Naive thymus-derived CD8-positive, alpha-beta T cell (primary cell): ENCODE measurements around the gene CRYGS. TPM values are rescaled to one million over a fixed set of nuclear protein-coding genes. Genes with fewer than 3 reads are reported as not detected.
"Not testable (repeated sequence)": the region's sequence is repeated elsewhere in the genome, so short reads cannot be mapped to it uniquely, and the experiment has no call there.

Source experiments
- ATAC-seq, 2 donors: fragments of 150-1000 bp; cut with Tn5 transposase in 1 of 2; sonication (Bioruptor Pico), chemical (Tn5 transposase) in 1 of 2; 1 replicate in 1 of 2; 2 replicates in 1 of 2; pipeline ENCODE4 v1.10.0; 2021; ENCODE audit warnings: mild to moderate bottlenecking in 2 of 2, moderate library complexity in 2 of 2
- POLR2A ChIA-PET: fragments of 350-600 bp; sonication (Branson Sonifier 250); formaldehyde crosslinking; loops from one replicate; lab custom pipeline; 2021; ENCODE audit warnings: antibody characterized with exemption; lab: Charles Lee
- DNase-seq, 10 donors: peaks; one replicate each; pipeline versions ENCODE4 v3.0.0 to v3.0.0-alpha.2; 2020 to 2022
- H3K27ac Mint-ChIP-seq, 10 donors: one replicate each; pipeline ENCODE4 v1.8.0; 2020 to 2022; ENCODE audit warnings: mild to moderate bottlenecking in 10 of 10, mixed read lengths in 10 of 10, moderate library complexity in 4 of 10, inconsistent platforms in 1 of 10
- H3K27me3 Mint-ChIP-seq, 5 donors: one replicate each; pipeline ENCODE4 v1.8.0; 2021 to 2022; ENCODE audit warnings: mixed read lengths in 5 of 5
- H3K36me3 Mint-ChIP-seq, 3 donors: one replicate each; pipeline ENCODE4 v1.8.0; 2020 to 2022; ENCODE audit warnings: mixed read lengths in 3 of 3, mild to moderate bottlenecking in 2 of 3, inconsistent platforms in 1 of 3
- H3K4me1 Mint-ChIP-seq, 4 donors: one replicate each; pipeline ENCODE4 v1.8.0; 2021 to 2022; ENCODE audit warnings: mixed read lengths in 4 of 4
- H3K4me3 Mint-ChIP-seq, 10 donors: one replicate each; pipeline ENCODE4 v1.8.0; 2020 to 2022; ENCODE audit warnings: mild to moderate bottlenecking in 10 of 10, mixed read lengths in 10 of 10, moderate library complexity in 6 of 10, inconsistent platforms in 1 of 10
- H3K9me3 Mint-ChIP-seq, 9 donors: one replicate each; pipeline ENCODE4 v1.8.0; 2020 to 2022; ENCODE audit warnings: mixed read lengths in 9 of 9, mild to moderate bottlenecking in 3 of 9, inconsistent platforms in 1 of 9, moderate library complexity in 1 of 9
- polyA plus RNA-seq, 3 donors: library from polyadenylated mRNA; unstranded; fragments of 300-500 nt; fragmentation: Illumina TruSeq; gene quantifications; one replicate each; pipeline ENCODE4 v1.2.3, GENCODE V29; 2021
- total RNA-seq, 8 experiments: library from RNA in 2 of 8; stranded (reverse) in 2 of 8; gene quantifications; one replicate each; pipeline ENCODE4 v1.2.3 and lab custom pipeline; 2021 to 2026

Gene CRYGS
- total and polyA plus RNA-seq, 5 experiments from 2014 or later = 0.24 to 12.1 (median 0.43) TPM

GRCh38 chr3:186549497-186549896 is 5.3 kb upstream of the CRYGS start:
- Mint-ChIP-seq H3K27ac (no peak overlapping the region), H3K27me3 (no peaks in the 10 kb centered on the region), H3K36me3 (peaks cover 4 to 68% (median 12%) of the 10 kb centered on the region in 3 donors), H3K4me1 (no peaks in the 10 kb centered on the region), H3K9me3 (no peaks in the 10 kb centered on the region), H3K4me3 (no peak overlapping the region)
- no peak for ATAC-seq
- POLR2A ChIA-PET = no interaction called here
- DNase-seq = no peak

DNA sequence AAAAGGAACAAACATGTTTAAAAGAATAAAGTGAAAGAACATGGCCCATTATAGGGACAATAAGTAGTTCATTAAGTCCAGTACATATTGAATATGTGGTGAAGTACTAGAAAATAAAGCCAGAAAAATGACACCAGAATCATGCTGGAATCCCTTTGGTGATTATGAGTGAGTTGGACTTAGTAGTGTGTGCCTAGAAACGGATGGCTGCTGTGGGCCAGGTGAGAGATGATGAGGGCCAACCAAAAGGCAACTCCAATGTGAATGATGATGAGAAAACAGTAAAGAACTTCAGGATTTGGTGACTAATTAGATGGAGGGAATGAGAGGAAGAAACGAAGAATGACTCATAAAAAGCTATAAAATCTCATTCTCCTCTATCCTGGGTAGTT is 3.3 kb downstream of the CRYGS start:
- peak overlapping the region in 3 of 10 donors; percentile 17 to 64 (median 24) for H3K27ac Mint-ChIP-seq
- POLR2A ChIA-PET = interaction anchor here (0.7 to 2.7 kb wide), 5 partner anchors 11 to 562 kb away, joined by 3 to 8 read pairs (median 4); no protein-coding TSS in a partner anchor

DNA sequence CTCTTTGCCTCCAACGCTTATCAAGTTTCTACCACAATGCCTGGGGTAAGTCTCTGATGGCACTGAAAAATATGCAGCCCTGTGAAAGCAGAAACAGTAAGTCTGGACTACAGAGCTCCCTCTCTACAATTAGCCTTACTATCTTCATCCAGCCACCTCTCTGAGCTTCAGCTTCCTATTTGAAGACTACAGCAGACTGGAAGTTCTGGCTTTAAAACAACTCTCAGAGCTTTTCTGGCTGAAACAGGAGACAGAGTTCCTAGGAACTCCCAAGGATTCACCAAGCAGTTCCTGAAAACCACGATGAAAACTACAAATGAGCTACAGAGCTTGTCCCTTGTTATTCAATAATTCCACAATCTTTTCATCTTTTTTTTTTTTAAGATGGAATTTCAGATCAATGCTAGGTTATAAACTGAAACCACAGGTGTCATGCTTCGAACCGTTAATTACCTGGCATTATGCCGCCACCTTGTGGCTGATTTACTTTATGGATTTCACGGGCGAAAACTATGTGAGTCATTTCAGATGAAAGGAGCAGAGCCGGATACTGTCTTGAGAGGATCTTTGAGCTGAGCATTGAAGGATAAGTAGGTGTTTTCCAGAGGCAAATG is 3.9 kb downstream of the CRYGS start:
- H3K4me3 Mint-ChIP-seq = no peak overlapping the region
- peaks cover 0 to 20% (median 0%) of the 10 kb centered on the region in 3 donors for H3K36me3 Mint-ChIP-seq
- DNase-seq (peak; percentile 58 to 89 (median 80)), ATAC-seq (peak; percentile 97 to 99)
- H3K9me3 Mint-ChIP-seq = no peaks in the 10 kb centered on the region
- peak overlapping the region in 3 of 10 donors; percentile 17 to 64 (median 24) for H3K27ac Mint-ChIP-seq
- H3K4me1 Mint-ChIP-seq = peaks cover 6 to 14% (median 9%) of the 10 kb centered on the region in 4 donors
- POLR2A ChIA-PET = interaction anchor here (0.7 to 2.7 kb wide), 6 partner anchors 10 to 561 kb away, joined by 3 to 8 read pairs (median 4); no protein-coding TSS in a partner anchor
- no peaks in the 10 kb centered on the region for H3K27me3 Mint-ChIP-seq

More for the DNA sequence above, 3.3 kb downstream of the CRYGS start:
- no peaks in the 10 kb centered on the region for H3K27me3 Mint-ChIP-seq
- ATAC-seq (peak in 1 of 2 donors; percentile 51), DNase-seq (no peak)
- no peak overlapping the region for H3K4me3 Mint-ChIP-seq
- no peaks in the 10 kb centered on the region for H3K9me3 Mint-ChIP-seq
- H3K36me3 Mint-ChIP-seq = peaks cover 0 to 20% (median 0%) of the 10 kb centered on the region in 3 donors
- peaks cover 6 to 14% (median 9%) of the 10 kb centered on the region in 4 donors for H3K4me1 Mint-ChIP-seq

DNA sequence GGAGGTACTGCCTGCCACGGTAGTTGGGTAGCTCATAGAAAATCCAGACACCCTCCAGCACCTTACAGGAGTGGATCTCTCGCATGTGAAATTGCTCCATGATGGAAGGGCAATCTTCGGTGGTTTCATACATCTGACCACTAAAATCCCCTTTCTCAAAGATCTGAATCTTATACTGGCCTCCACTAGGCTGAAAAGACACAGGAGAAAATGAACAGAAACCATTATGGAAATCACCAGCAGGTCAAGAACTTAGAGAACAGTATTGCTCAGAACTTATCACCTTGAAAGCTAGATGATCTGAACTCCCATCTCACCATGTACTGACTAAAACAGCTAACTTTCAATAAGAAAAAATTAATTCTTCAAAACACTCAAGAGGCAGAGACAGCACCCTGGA is 5.4 kb downstream of the CRYGS start:
- ATAC-seq (no peak), DNase-seq (no peak)
- Mint-ChIP-seq H3K9me3 (no peaks in the 10 kb centered on the region), H3K27ac (no peak overlapping the region), H3K4me3 (no peak overlapping the region), H3K4me1 (peaks cover 14 to 29% (median 21%) of the 10 kb centered on the region in 4 donors), H3K27me3 (no peaks in the 10 kb centered on the region), H3K36me3 (peaks cover 0 to 7% (median 0%) of the 10 kb centered on the region in 3 donors)
- POLR2A ChIA-PET = interaction anchor here (2.7 kb wide), 1 partner anchor 20 kb away, joined by 8 read pairs; no protein-coding TSS in a partner anchor

- no peaks in the 10 kb centered on the region for H3K27me3 Mint-ChIP-seq
- no peaks in the 10 kb centered on the region for H3K36me3 Mint-ChIP-seq
- H3K4me1 Mint-ChIP-seq = peaks cover 16 to 42% (median 28%) of the 10 kb centered on the region in 4 donors
- no peaks in the 10 kb centered on the region for H3K9me3 Mint-ChIP-seq
- ATAC-seq = no peak
- POLR2A ChIA-PET = no interaction called here
- no peak overlapping the region for H3K27ac Mint-ChIP-seq
- DNase-seq = no peak
- no peak overlapping the region for H3K4me3 Mint-ChIP-seq
Observed at GRCh38 chr3:186536883-186537844, 7.0 kb downstream of the CRYGS start.

GRCh38 chr3:186534113-186534669 is 10.0 kb downstream of the CRYGS start:
- DNase-seq = peak in 7 of 10 donors; percentile 10 to 31 (median 21)
- peaks cover 0 to 3% (median 0%) of the 10 kb centered on the region in 9 donors for H3K9me3 Mint-ChIP-seq
- H3K36me3 Mint-ChIP-seq = peaks cover 0 to 4% (median 0%) of the 10 kb centered on the region in 3 donors
- H3K4me3 Mint-ChIP-seq = peak overlapping the region in 7 of 10 donors; percentile 13 to 57 (median 42)
- POLR2A ChIA-PET = interaction anchor here (1.3 kb wide), 1 partner anchor 15 kb away, joined by 4 read pairs; no protein-coding TSS in a partner anchor
- peak overlapping the region in 7 of 10 donors; percentile 7 to 84 (median 57) for H3K27ac Mint-ChIP-seq
- peaks cover 9 to 54% (median 32%) of the 10 kb centered on the region in 4 donors for H3K4me1 Mint-ChIP-seq
- peak; percentile 96 for ATAC-seq
- H3K27me3 Mint-ChIP-seq = no peaks in the 10 kb centered on the region

- Mint-ChIP-seq H3K4me1 (peaks cover 17 to 65% (median 41%) of the 10 kb centered on the region in 4 donors), H3K27me3 (no peaks in the 10 kb centered on the region), H3K9me3 (peaks cover 0 to 3% (median 0%) of the 10 kb centered on the region in 9 donors), H3K27ac (peak overlapping the region in 1 of 10 donors; percentile 10), H3K4me3 (no peak overlapping the region), H3K36me3 (peaks cover 0 to 4% (median 0%) of the 10 kb centered on the region in 3 donors)
- POLR2A ChIA-PET = no interaction called here
- DNase-seq (no peak), ATAC-seq (peak in 1 of 2 donors; percentile 19)
Observed at GRCh38 chr3:186532598-186533072, 11.5 kb downstream of the CRYGS start.

DNA sequence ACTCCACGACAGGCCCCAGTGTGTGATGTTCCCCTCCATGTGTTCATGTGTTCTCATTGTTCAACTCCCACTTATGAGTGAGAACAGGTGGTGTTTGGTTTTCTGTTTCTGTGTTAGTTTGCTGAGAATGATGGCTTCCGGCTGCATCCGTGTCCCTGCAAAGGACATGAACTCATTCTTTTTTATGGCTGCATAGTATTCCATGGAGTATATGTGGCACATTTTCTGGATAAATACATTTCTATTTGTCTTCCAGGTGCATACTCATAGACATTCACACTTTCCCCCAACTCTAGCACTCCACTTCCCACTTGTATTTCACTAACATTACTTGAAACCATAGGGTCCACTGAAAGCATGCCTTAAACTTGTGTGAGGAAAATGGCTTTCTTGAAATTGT is 12.5 kb downstream of the CRYGS start:
- H3K36me3 Mint-ChIP-seq, H3K27me3 Mint-ChIP-seq, ATAC-seq, H3K9me3 Mint-ChIP-seq, DNase-seq, H3K4me3 Mint-ChIP-seq, POLR2A ChIA-PET, H3K27ac Mint-ChIP-seq: not testable (repeated sequence)
- H3K4me1 Mint-ChIP-seq = peaks cover 17 to 62% (median 41%) of the 10 kb centered on the region in 4 donors

- DNase-seq = no peak
- H3K27me3 Mint-ChIP-seq = no peaks in the 10 kb centered on the region
- no peak for ATAC-seq
- peaks cover 0 to 3% (median 0%) of the 10 kb centered on the region in 9 donors for H3K9me3 Mint-ChIP-seq
- H3K4me1 Mint-ChIP-seq = peaks cover 17 to 62% (median 41%) of the 10 kb centered on the region in 4 donors
- H3K27ac Mint-ChIP-seq = peak overlapping the region in 1 of 10 donors; percentile 13
- H3K4me3 Mint-ChIP-seq = no peak overlapping the region
- peaks cover 0 to 4% (median 0%) of the 10 kb centered on the region in 3 donors for H3K36me3 Mint-ChIP-seq
- POLR2A ChIA-PET = interaction anchor here (0.7 kb wide), 1 partner anchor 10 kb away, joined by 4 read pairs; no protein-coding TSS in a partner anchor
Observed at GRCh38 chr3:186530415-186530814, 13.8 kb downstream of the CRYGS start.

DNA sequence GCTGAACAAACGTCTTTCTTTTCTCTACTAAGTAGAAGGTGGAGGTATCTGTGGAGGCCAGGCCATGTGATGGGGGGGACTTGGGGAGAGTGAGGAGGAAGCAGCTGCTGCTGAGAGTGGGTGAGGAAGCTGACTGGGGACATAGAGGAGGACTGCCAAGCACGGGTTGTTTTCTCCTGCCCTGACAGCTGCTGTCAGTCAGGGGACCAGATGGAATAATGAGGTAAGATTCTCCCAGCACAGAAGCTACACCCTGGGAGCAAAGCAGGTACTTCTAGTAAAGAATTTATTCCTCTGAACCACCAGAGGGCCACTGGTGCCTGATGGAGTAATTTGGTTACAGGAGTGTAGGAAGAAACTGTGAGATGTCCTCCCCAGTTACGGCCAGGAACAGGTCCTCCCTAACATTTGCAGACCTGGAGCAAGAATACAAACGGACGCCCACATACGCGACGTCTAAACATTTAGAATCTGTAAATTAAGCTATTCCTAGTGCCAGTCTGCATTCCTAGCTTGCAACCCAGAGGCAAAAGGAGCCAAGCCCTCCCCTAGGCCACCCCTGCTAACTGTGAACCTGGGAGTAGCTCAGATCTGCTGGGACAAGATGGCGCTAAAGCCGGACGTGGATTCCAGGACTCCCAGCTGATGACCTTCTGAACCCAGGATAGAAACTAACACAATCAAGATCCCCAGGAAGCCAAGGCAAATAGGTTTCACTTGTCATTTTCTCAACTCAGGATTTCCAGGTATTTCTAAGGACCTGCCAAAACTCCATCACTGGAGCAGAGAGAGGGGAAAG is 14.8 kb downstream of the CRYGS start:
- Mint-ChIP-seq H3K36me3 (peaks cover 0 to 4% (median 0%) of the 10 kb centered on the region in 3 donors), H3K27me3 (no peaks in the 10 kb centered on the region), H3K9me3 (peaks cover 0 to 3% (median 0%) of the 10 kb centered on the region in 9 donors), H3K27ac (peak overlapping the region in 7 of 10 donors; percentile 4 to 66 (median 60)), H3K4me1 (peaks cover 12 to 54% (median 35%) of the 10 kb centered on the region in 4 donors), H3K4me3 (peak overlapping the region in 2 of 10 donors; percentile 27 to 39)
- no peak for DNase-seq
- ATAC-seq = no peak
- POLR2A ChIA-PET = interaction anchor here (1.2 kb wide), 1 partner anchor 11 kb away, joined by 4 read pairs; no protein-coding TSS in a partner anchor

DNA sequence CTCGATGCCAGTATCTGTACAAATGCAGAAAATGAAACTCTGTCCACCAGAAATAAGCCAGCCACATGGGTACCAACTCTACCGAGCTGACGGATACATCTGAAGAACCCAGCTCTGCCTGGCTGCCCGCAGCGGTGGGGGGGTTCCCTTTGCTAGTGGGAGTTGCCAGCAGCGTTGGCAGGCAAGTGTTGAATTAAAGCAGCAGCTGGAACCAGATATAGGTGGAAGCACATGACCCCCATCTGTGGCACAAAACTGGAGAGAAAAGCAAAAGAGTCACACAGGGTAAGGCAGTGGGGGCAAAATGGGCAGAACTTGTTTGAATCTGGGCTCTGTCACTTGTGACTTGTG is 17.9 kb downstream of the CRYGS start:
- POLR2A ChIA-PET = no interaction called here
- ATAC-seq = peak in 1 of 2 donors; percentile 36
- Mint-ChIP-seq H3K4me1 (peaks cover 12 to 35% (median 27%) of the 10 kb centered on the region in 4 donors), H3K27ac (no peak overlapping the region), H3K36me3 (peaks cover 0 to 2% (median 0%) of the 10 kb centered on the region in 3 donors), H3K9me3 (no peaks in the 10 kb centered on the region), H3K4me3 (no peak overlapping the region), H3K27me3 (peaks cover 0 to 2% (median 0%) of the 10 kb centered on the region in 5 donors)
- no peak for DNase-seq
